ENCODE data around the gene SH3RF3. TPM values are rescaled to one million over a fixed set of nuclear protein-coding genes. Genes with fewer than 3 reads are reported as not detected.

SH3RF3 gene
- polyA plus RNA-seq, 4 donors: 4.8 to 5.7 (median 5.1) TPM

GRCh38 chr2:109549016-109549590, 420.1 kb downstream of the SH3RF3 start:
- no peak for DNase-seq (ENCODE audit: low read depth in 4 of 4, low spot score in 3 of 4)

Other genes starting within 250 kb of the SH3RF3 start
- 1 to 10 TPM; 2.9 to 3.5 (median 3.1) TPM for gene EDAR, start 140.0 kb upstream of the SH3RF3 start, polyA plus RNA-seq (ENCODE audit: insufficient read length in 4 of 4)